Endothelial cell (in vitro differentiated cells): ENCODE data around the gene UGT1A9. TPM values are rescaled to one million over a fixed set of nuclear protein-coding genes. Genes with fewer than 3 reads are reported as not detected.

Source experiments
- DNase-seq: peaks from one replicate; pipeline ENCODE4 v3.0.0; 2021; ENCODE audit warnings: low spot score
- H3K27ac Mint-ChIP-seq: one replicate; pipeline ENCODE4 v1.8.0; 2021; ENCODE audit warnings: mixed read lengths, inconsistent platforms; ENCODE audit not compliant: unreplicated experiment
- H3K27me3 Mint-ChIP-seq: one replicate; pipeline ENCODE4 v1.8.0; 2021; ENCODE audit warnings: mild to moderate bottlenecking, moderate library complexity, mixed read lengths, inconsistent platforms; ENCODE audit not compliant: unreplicated experiment
- H3K36me3 Mint-ChIP-seq: one replicate; pipeline ENCODE4 v1.8.0; 2021; ENCODE audit warnings: mild to moderate bottlenecking, low read depth, mixed read lengths, inconsistent platforms; ENCODE audit not compliant: unreplicated experiment
- H3K4me1 Mint-ChIP-seq: one replicate; pipeline ENCODE4 v1.8.0; 2021; ENCODE audit warnings: mild to moderate bottlenecking, mixed read lengths, inconsistent platforms; ENCODE audit not compliant: unreplicated experiment
- H3K4me3 Mint-ChIP-seq: one replicate; pipeline ENCODE4 v1.8.0; 2021; ENCODE audit warnings: mild to moderate bottlenecking, mixed read lengths, inconsistent platforms; ENCODE audit not compliant: unreplicated experiment
- H3K9me3 Mint-ChIP-seq: one replicate; pipeline ENCODE4 v1.8.0; 2021; ENCODE audit warnings: mixed read lengths, inconsistent platforms; ENCODE audit not compliant: unreplicated experiment
- CTCF ChIP-seq: fragments of 200-600 bp; sonication (generic); IDR thresholded peaks from one replicate; pipeline ENCODE4 v1.5.0; 2021; ENCODE audit warnings: antibody characterized with exemption; ENCODE audit not compliant: unreplicated experiment
- total RNA-seq: library from RNA; stranded (reverse); fragmentation: NEBNext Ultra II Directional; extraction: Animal tissue kit (Norgen Biotek cat#: 25700); gene quantifications from one replicate; pipeline ENCODE4 v1.2.1, GENCODE V29; 2021; ENCODE audit not compliant: unreplicated experiment

The UGT1A9 gene
- total RNA-seq, 1 donor from 2014 or later = not detected

DNA sequence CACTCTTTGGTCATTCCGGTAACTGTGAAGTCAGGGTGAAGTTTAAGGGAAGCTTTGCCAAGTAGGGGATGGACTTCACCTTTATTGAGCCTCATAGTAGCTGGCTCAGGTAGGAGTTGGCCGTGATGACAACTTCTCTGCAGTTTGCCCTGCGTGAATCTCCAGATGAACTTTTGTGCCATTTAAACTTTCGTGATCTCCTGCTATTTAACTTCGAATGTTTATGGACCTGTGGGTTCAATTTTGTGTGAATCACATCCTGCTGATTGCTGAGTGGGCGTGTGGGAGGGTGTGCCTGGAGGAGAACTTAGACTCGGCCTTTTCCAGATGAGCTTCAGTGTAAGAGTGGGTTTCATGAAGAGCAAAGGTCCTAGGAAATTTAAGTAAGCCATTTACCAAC lies 92.6 kb downstream of the UGT1A9 start:
- no peak overlapping the region for H3K4me3 Mint-ChIP-seq
- H3K27me3 Mint-ChIP-seq = no peaks in the 10 kb centered on the region
- no peaks in the 10 kb centered on the region for H3K4me1 Mint-ChIP-seq
- DNase-seq = no peak
- no peak overlapping the region for H3K27ac Mint-ChIP-seq
- TF ChIP-seq CTCF = no peak
- no peaks in the 10 kb centered on the region for H3K36me3 Mint-ChIP-seq
- H3K9me3 Mint-ChIP-seq = no peaks in the 10 kb centered on the region

- H3K27me3 Mint-ChIP-seq = no peaks in the 10 kb centered on the region
- no peaks in the 10 kb centered on the region for H3K36me3 Mint-ChIP-seq
- no peak for TF ChIP-seq CTCF
- no peaks in the 10 kb centered on the region for H3K9me3 Mint-ChIP-seq
- H3K4me1 Mint-ChIP-seq = no peaks in the 10 kb centered on the region
- no peak for DNase-seq
- H3K4me3 Mint-ChIP-seq = no peak overlapping the region
- no peak overlapping the region for H3K27ac Mint-ChIP-seq
These were observed 93.1 kb downstream of the UGT1A9 start for GRCh38 chr2:233764761-233765160.

DNA sequence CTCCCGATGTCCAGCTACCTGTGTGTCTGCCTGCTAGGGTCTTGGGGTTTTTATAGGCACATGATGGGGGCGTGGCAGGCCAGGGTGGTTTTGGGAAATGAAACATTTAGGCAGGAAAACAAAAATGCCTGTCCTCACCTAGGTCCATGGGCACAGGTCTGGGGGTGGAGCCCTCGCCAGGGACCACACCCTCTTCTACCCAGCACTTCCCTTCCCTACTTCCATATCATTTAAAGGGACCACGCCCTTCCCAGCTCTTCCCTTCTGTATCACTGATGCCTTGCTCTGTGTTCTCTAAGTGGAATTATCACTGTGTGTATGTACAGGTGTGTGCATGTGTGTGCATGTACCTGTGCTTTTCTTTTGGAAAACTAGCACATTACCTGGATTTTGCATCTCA lies 94.7 kb downstream of the UGT1A9 start:
- Mint-ChIP-seq H3K4me1 (no peaks in the 10 kb centered on the region), H3K27me3 (no peaks in the 10 kb centered on the region), H3K9me3 (no peaks in the 10 kb centered on the region), H3K27ac (no peak overlapping the region), H3K4me3 (no peak overlapping the region), H3K36me3 (no peaks in the 10 kb centered on the region)
- DNase-seq = no peak
- no peak for TF ChIP-seq CTCF

DNA sequence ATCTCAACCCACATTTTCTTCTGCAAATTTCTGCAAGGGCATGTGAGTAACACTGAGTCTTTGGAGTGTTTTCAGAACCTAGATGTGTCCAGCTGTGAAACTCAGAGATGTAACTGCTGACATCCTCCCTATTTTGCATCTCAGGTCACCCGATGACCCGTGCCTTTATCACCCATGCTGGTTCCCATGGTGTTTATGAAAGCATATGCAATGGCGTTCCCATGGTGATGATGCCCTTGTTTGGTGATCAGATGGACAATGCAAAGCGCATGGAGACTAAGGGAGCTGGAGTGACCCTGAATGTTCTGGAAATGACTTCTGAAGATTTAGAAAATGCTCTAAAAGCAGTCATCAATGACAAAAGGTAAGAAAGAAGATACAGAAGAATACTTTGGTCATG lies 96.4 kb downstream of the UGT1A9 start:
- no peak for TF ChIP-seq CTCF
- Mint-ChIP-seq H3K4me3 (no peak overlapping the region), H3K27ac (no peak overlapping the region), H3K36me3 (no peaks in the 10 kb centered on the region), H3K9me3 (no peaks in the 10 kb centered on the region), H3K4me1 (no peaks in the 10 kb centered on the region), H3K27me3 (no peaks in the 10 kb centered on the region)
- DNase-seq = no peak

DNA sequence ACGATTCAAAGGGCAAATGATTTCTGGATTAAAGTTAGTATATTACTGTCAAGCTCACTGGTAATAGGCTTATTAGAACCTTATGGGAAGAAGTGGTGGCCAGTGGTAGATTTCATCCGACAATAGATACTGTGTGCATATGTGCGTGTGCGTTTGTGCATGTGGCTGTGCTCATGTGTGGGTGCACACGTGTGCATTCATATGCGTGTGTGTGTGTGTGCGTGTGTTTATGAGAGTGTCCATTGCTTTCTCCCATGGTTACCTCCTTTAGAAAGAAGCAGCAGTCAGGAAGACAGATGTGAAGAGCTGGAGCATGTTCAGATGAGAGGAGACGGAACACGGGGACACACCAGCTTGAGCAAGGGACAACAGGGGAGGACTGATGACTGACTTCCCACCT lies 97.6 kb downstream of the UGT1A9 start:
- TF ChIP-seq CTCF = no peak
- H3K4me3 Mint-ChIP-seq = no peak overlapping the region
- H3K27ac Mint-ChIP-seq = no peak overlapping the region
- H3K36me3 Mint-ChIP-seq = no peaks in the 10 kb centered on the region
- DNase-seq = no peak
- H3K27me3 Mint-ChIP-seq = no peaks in the 10 kb centered on the region
- H3K9me3 Mint-ChIP-seq = no peaks in the 10 kb centered on the region
- H3K4me1 Mint-ChIP-seq = no peaks in the 10 kb centered on the region
